CD4-positive, alpha-beta T cell treated with Interleukin-17A for 1 hour (primary cell): ENCODE data around the gene GALNT10.

ENCODE experiments used
- DNase-seq: peaks from one replicate; pipeline ENCODE4 v3.0.0-alpha.2; 2020

The GALNT10 gene

DNA sequence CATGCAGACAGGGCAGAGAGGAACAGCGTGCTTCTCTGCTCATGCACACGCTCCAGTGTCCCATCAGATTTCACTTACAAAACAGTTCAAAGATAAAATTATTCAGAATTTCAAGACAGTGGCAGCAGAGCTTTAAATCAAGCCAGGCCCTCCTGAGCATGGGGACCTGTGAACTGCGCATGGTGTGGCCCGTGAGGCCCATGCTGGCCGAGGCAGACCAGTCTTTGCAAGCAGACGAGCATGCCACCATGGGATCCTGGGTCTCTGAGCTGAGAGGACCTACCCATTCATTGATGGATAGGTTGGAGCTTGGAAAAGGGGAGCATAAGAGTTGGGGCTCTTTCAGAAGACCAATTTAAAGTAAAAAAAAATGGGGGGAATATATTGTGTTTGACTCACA lies 220.3 kb downstream of the GALNT10 start:
- no peak for DNase-seq

DNA sequence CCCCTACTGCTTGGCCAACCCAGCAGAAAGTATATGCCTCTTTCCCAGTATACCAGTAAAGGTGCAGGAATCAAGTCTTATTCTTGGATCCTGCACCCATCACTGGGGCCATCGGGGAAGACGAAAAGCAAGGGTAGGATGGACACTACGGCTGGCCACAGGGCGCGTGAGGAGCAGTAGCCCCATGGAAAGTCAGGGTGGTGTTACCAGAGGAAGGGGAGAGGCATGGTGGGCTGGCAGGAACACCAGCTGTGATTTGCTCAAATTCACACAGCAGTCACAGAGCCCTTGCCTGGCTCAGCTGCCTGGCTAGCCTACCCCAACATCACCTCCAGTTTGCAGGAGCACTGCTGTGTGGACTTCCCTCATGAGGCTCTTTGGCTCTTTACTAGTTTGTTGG lies 220.8 kb downstream of the GALNT10 start:
- no peak for DNase-seq

DNA sequence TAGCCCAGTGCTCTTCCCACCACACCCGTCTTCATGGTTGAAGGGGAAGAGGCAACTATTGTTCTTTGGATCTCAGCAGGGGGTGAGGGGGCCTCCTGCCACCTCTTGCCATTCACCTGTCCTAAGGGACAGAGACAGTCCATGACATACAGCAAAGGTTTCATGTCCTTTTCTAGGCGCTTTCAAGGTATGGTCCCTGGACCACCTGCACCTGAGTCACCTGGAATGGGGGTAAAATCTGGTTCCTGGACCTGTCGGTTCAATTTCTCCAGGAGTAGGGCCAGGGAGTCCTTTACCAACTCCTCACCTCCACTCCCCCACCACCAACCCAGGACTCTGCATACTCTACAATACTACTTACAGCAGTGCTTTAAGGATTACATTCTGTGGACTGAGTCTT lies 221.8 kb downstream of the GALNT10 start:
- no peak for DNase-seq

DNA sequence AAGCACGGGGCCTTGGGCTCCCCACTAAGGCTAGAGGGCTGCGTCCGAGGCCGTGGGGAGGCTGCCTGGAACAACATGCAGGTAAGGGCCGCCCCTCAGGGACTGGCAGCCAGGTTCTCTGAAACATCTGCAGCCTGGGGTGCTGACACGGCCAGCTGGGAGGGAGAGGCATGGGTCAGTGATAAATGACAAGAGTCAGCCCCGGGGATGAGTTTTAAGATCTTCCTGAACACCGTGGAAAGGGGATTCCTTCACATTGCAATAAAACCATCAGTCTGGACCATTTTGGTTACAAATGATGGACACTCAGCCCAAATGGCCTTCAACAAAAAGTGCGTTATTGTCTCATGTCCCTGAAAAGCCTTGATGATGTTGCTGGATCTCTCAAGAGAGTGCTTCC lies 222.4 kb downstream of the GALNT10 start:
- DNase-seq: no peak

DNA sequence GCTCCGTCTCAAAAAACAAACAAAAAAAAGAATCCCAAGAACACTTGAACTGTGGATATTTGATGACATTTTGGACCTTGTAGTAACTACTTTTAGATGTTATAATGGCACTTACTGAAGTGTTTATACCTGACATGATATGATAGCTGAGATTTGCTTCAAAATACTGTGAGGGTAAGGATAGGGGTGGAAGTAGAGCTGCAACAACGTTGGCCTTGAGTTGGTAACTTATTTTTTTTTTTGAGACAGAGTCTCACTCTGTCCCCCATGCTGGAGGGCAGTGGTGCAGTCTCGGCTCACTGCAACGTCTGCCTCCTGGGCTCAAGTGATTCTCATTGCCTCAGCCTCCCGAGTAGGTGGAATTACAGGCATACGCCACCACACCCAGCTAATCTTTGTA lies 224.6 kb downstream of the GALNT10 start:
- DNase-seq: no peak

- DNase-seq: no peak
Observed at GRCh38 chr5:154418344-154418820, 227.8 kb downstream of the GALNT10 start.

DNA sequence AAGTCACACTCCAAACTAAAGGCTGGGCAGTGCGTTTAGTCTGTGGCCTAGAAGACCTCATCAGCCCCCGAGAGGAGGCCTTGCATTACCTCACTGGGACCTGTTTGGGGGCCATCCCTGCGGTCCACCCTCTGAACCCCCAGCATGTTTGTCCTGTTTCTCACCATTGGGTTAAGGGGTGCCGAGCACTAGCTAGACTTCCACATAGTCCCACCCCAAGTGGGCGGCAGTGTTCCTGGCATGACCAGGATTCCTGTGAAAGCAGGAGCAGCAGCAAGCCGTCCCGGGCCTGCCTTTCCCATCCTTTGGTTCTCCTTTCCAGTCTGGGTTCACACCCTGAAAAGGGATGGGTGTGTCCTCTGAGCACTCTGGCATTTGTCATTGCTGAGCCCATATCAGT lies 228.7 kb downstream of the GALNT10 start:
- no peak for DNase-seq

DNA sequence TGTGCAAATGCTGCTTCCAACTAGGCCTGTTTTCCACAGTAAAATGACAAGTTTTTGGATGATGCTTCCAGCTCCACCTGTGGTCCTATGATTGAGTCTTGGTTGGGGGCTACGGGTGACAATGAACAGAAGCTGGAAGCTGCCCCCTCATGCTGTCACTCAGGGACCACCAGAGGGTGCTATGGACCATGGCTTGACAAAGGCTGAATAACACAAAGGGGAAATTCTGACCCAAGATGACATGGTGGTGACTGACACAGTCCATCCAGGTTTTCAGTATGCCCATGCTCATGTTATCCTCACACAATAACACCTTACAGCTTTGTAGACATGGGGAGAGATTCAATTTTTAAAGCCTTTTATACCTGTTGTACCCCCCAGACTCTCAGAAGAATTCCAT lies 231.3 kb downstream of the GALNT10 start:
- DNase-seq: peak; percentile 19

GRCh38 chr5:154422298-154422697 lies 231.8 kb downstream of the GALNT10 start:
- no peak for DNase-seq

- DNase-seq: no peak
Observed at GRCh38 chr5:154428208-154428607, 237.7 kb downstream of the GALNT10 start.

GRCh38 chr5:154429341-154429740 lies 238.8 kb downstream of the GALNT10 start:
- DNase-seq: no peak

DNA sequence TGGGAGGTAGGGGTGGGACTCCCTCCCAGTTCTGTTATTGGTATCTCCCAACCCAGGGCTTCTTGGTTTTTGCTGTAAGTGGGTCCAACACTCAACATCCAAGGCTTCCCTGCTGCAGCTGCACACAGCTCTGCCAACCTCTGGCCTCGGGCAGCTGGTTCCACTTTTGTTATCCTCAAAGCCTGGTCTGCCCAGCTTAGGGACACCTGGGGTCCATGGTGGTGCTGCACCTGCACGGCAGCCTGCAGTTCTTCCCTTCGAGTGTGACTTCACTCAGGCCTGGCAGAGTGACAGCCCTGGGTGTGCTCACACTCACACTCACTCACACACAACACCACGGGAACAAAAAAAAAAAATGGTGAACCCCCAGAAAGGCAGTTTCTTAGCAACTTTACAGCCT lies 239.9 kb downstream of the GALNT10 start:
- DNase-seq: no peak

- DNase-seq: no peak
Observed at GRCh38 chr5:154430961-154431630, 240.6 kb downstream of the GALNT10 start.

DNA sequence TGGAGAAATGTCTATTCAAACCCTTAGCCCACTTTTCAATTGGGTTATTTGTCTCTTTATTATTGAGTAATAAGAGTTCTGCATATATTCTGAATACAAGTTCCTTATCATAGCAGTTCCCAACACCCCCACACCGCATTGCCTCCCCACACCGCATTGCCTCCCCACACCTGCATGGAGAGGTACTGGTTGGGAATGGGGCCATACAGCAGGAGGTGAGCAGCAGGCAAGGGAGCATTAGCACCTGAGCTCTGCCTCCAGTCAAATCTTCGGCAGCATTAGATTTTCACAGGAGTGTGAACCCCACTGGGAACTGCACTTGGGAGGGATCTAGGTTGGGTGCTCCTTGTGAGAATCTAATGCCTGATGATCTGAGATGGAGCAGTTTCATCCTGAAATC lies 244.7 kb downstream of the GALNT10 start:
- DNase-seq: no peak

GRCh38 chr5:154437281-154437965 lies 246.9 kb downstream of the GALNT10 start:
- no peak for DNase-seq

DNA sequence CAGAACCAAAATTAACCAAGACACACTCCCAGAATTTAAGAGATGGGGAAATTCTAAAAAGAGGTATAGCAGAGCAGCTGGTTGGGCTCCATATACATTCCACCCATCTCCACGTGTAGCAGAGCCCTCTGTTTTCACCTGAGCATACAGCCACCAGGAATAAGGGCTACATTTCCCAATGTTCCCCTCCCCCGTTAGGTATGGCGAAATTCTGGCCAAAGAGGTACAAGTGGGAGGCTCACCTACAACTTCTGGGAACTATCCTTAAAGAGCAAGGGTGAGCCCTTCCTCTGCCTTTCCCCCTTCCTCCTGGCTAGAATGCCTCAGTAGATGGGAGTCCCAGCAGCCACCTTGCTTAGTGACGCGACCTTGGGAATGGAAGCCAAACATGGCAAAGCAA lies 250.0 kb downstream of the GALNT10 start:
- no peak for DNase-seq

DNA sequence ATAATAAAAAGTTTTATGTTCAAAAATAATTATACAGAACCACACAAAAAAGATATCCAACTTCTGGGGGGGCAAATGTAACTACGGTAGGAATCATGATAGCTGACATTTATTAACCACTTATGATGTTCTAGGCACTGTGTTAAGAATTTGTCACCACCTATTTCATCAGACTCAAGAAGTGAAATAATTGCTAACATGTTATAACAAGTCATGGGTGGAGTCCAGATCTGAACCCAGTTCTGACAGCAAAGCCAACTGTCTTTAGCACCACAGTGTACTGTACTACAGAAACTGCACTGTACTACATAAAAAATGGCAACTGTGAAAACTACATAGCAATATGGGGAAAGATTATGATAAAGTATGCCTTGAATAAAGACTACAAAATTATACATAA lies 252.3 kb downstream of the GALNT10 start:
- no peak for DNase-seq

- DNase-seq: peak; percentile 6
Observed at GRCh38 chr5:154444556-154445421, 254.3 kb downstream of the GALNT10 start.

GRCh38 chr5:154445422-154446194 lies 255.1 kb downstream of the GALNT10 start, which contains the start of gene SAP30L:
TSS of gene SAP30L (plus strand) at chr5:154445997. CDS start at chr5:154446605, 608 bp downstream.
- peak; percentile 96 for DNase-seq

DNA sequence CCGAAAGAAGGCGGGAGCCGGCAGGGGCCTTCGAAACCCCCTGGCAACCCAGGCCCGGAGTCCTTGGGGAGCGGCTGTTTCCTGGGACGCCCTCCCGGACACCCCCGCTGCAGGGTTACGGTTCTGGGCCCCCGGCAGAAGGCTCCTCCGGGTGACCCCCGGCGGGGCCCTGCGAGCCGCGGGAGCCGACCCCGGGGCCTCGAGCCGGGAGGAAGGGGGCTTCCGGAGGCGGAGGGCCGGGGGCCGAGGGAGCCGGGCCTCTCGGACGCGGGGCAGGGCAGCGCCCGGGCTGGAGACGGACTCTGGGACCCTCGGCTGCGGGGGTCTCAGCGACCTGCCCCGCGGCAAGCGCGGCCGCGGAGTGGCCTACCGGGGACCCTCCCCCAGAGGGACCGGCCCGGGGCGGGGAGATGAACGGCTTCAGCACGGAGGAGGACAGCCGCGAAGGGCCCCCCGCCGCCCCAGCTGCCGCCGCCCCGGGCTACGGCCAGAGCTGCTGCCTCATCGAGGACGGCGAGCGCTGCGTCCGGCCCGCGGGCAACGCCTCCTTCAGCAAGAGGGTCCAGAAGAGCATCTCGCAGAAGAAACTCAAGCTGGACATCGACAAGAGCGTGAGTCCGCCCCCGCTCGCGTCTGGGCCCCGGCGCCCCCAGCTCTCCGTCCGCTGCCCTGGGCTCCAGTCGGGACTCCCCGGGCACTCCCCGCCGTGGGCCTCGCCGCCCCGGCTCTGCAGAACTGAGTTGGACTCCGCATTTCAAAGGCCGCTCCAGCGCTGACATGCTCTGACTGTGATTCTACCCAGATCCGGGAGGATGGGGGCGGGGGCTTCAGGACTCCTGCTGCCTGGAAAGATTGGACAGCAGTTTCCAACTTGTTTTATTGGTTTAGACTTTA lies 255.9 kb downstream of the GALNT10 start:
- peak; percentile 41 for DNase-seq

- peak; percentile 32 for DNase-seq
Observed at GRCh38 chr5:154447089-154447725, 256.7 kb downstream of the GALNT10 start.
